H1 (cell line): ENCODE results near the gene TSPAN17.

Experiments used
- BRCA1 ChIP-seq: IDR thresholded peaks from 2 replicates; pipeline ENCODE4 v1.6.1; 2012; ENCODE audit warnings: low read depth, low read length, improper control_type of control experiment
- CHD1 ChIP-seq: IDR thresholded peaks from 2 replicates; pipeline ENCODE4 v1.6.1; 2012; ENCODE audit warnings: low read depth, low read length, improper control_type of control experiment
- CHD7 ChIP-seq: fragments of 300-600 bp; sonication (generic); IDR thresholded peaks from 2 replicates; pipeline ENCODE4 v1.7.1; 2012; ENCODE audit warnings: low read length, moderate library complexity, mild to moderate bottlenecking, inconsistent platforms; ENCODE audit not compliant: insufficient replicate concordance
- EP300 ChIP-seq, 2 experiments: IDR thresholded peaks; 1 replicate in 1 of 2; 2 replicates in 1 of 2; pipeline ENCODE4 v1.6.1; 2011 to 2012; ENCODE audit warnings: low read depth in 2 of 2, low read length in 2 of 2, mild to moderate bottlenecking in 2 of 2, borderline replicate concordance in 1 of 2, inconsistent platforms in 1 of 2, moderate library complexity in 1 of 2
- EZH2 ChIP-seq: fragments of 200-600 bp; sonication (generic); IDR thresholded peaks from 2 replicates; pipeline ENCODE4 v1.7.1; 2012; ENCODE audit warnings: low read depth, mild to moderate bottlenecking, moderate library complexity, low read length, inconsistent platforms; ENCODE audit not compliant: severe bottlenecking
- GABPA ChIP-seq: IDR thresholded peaks from 2 replicates; pipeline ENCODE4 v1.6.1; 2011; ENCODE audit warnings: mild to moderate bottlenecking, low read length, moderate library complexity, borderline replicate concordance; ENCODE audit not compliant: insufficient read depth
- JUN ChIP-seq: IDR thresholded peaks from 2 replicates; pipeline ENCODE4 v1.6.1; 2011; ENCODE audit warnings: low read depth, mild to moderate bottlenecking, improper control_type of control experiment, low read length
- JUND ChIP-seq: IDR thresholded peaks from 2 replicates; pipeline ENCODE4 v1.6.1; 2011; ENCODE audit warnings: mild to moderate bottlenecking, improper control_type of control experiment, low read length
- POLR2A ChIP-seq, 2 experiments: IDR thresholded peaks; 1 replicate in 1 of 2; 2 replicates in 1 of 2; pipeline ENCODE4 v1.6.1; 2011; ENCODE audit warnings: low read depth in 2 of 2, low read length in 2 of 2, mild to moderate bottlenecking in 2 of 2; ENCODE audit errors: control extremely low read depth in 1 of 2
- POLR2AphosphoS5 ChIP-seq: IDR thresholded peaks from 2 replicates; pipeline ENCODE4 v1.6.1; 2011; ENCODE audit warnings: low read depth, low read length
- RAD21 ChIP-seq, 2 experiments: IDR thresholded peaks in 1 of 2; conservative IDR thresholded peaks in 1 of 2; 2 replicates each; pipeline ENCODE4 v1.6.1; 2011; ENCODE audit warnings: low read depth in 2 of 2, low read length in 2 of 2, improper control_type of control experiment in 1 of 2, inconsistent platforms in 1 of 2, mild to moderate bottlenecking in 1 of 2, moderate library complexity in 1 of 2
- RXRA ChIP-seq: IDR thresholded peaks from 2 replicates; pipeline ENCODE4 v1.6.1; 2011; ENCODE audit warnings: low read depth, mild to moderate bottlenecking, low read length, moderate library complexity; ENCODE audit not compliant: insufficient read depth
- TF ChIP-seq, protein P1 (sequence below), 3 experiments: IDR thresholded peaks; 1 replicate in 2 of 3; 2 replicates in 1 of 3; pipeline versions ENCODE4 v1.5.1 to v1.6.1; 2011; ENCODE audit warnings: low read length in 3 of 3, mild to moderate bottlenecking in 3 of 3, inconsistent platforms in 2 of 3, low read depth in 1 of 3, moderate library complexity in 1 of 3; ENCODE audit not compliant: insufficient read depth in 1 of 3; ENCODE audit errors: control extremely low read depth in 1 of 3
- TF ChIP-seq, protein P2 (sequence below): IDR thresholded peaks from 2 replicates; pipeline ENCODE4 v1.6.1; 2012; ENCODE audit warnings: inconsistent platforms

DNA sequence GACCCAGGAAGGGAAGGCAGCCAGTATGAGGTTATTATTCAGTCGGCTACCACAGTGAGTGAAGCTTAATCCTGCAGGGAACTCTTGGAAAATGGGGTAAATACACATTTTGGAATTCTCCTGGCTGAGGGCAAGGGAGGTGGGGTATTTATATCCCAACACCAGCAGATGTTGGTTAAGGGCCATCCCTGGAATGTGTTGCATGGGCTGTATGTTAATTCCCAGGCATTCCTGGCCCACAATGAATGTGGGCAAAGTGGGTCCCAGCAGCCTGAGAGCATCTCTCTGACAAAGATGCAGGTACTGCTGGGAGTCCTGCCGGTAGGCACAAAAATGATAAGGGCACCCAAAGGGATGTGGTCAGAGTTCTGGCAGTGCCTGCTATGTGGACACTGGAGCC, 34.4 kb upstream of the TSPAN17 start:
- TF ChIP-seq, protein P1, sequence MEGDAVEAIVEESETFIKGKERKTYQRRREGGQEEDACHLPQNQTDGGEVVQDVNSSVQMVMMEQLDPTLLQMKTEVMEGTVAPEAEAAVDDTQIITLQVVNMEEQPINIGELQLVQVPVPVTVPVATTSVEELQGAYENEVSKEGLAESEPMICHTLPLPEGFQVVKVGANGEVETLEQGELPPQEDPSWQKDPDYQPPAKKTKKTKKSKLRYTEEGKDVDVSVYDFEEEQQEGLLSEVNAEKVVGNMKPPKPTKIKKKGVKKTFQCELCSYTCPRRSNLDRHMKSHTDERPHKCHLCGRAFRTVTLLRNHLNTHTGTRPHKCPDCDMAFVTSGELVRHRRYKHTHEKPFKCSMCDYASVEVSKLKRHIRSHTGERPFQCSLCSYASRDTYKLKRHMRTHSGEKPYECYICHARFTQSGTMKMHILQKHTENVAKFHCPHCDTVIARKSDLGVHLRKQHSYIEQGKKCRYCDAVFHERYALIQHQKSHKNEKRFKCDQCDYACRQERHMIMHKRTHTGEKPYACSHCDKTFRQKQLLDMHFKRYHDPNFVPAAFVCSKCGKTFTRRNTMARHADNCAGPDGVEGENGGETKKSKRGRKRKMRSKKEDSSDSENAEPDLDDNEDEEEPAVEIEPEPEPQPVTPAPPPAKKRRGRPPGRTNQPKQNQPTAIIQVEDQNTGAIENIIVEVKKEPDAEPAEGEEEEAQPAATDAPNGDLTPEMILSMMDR (IDR thresholded peaks at IDR 0.05; ENCODE audit: control extremely low read depth in 1 of 3, insufficient read depth in 1 of 3, low read depth in 1 of 3, low read length in 3 of 3): no peak
- TF ChIP-seq EZH2: no peak
- TF ChIP-seq CHD1: no peak
- TF ChIP-seq EP300 (IDR thresholded peaks at IDR 0.05; ENCODE audit: borderline replicate concordance in 1 of 2, low read depth in 2 of 2, low read length in 2 of 2): no peak
- no peak for TF ChIP-seq POLR2A (IDR thresholded peaks at IDR 0.05; ENCODE audit: control extremely low read depth in 1 of 2, low read depth in 2 of 2, low read length in 2 of 2)
- TF ChIP-seq JUN: no peak
- no peak for TF ChIP-seq BRCA1
- TF ChIP-seq CHD7: no peak
- TF ChIP-seq, protein P2, sequence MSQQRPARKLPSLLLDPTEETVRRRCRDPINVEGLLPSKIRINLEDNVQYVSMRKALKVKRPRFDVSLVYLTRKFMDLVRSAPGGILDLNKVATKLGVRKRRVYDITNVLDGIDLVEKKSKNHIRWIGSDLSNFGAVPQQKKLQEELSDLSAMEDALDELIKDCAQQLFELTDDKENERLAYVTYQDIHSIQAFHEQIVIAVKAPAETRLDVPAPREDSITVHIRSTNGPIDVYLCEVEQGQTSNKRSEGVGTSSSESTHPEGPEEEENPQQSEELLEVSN: no peak
- no peak for TF ChIP-seq GABPA
- TF ChIP-seq JUND: no peak
- no peak for TF ChIP-seq RXRA
- no peak for TF ChIP-seq RAD21 (IDR thresholded peaks at IDR 0.05 in 1 of 2, conservative IDR thresholded peaks at IDR 0.05 in 1 of 2; ENCODE audit: low read depth in 2 of 2, low read length in 2 of 2)
- no peak for TF ChIP-seq POLR2AphosphoS5
